ENCODE results near the gene SUFU. TPM values are rescaled to one million over a fixed set of nuclear protein-coding genes. Genes with fewer than 3 reads are reported as not detected.

Gene SUFU
- total and polyA plus RNA-seq, 2 of the 13 experiments (the other 11 are each of a cell fraction or from before 2014, with no cell fraction given): 2.9 to 5.5 TPM

DNA sequence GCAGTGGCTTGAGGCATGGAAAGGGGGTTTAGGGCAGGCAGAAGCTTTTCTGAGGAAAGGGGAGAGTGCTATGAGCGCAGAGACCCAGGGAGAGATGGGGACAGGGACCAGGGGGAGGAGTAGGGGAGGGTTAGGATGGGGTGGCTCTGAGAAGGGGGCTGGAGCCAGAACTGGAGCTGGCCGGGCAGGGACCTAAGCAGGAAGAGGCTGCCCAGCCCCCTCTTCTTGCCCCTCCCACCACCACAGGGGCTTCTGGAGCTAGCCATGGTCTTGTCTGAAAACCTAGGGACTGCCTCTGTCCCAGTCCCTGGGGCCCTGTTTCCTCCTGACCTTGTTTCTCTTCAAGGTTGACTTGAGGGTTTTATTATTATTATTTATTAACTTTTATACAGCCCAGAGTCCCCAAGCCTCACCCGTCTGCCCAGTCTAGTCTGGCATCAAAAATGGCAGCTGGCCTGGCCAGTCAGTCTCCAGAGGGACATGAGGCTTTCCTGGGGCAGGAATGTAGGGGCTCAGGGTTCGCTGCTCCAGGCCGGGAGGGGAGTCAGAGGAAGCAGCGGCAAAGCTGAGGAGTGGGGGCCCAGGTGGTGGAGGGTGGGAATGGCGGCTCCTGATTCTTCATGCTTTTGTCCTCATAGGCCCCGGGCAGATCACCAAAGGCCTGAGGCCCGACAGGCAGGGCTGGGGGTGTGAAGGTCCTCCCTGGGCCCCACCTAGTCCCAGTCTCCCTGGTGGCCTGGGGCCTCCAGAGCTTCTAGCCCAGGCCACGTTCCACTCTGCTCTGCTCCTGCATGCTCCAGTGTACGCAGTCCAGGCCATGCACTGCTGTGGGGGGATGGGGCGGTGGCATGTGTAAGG, 146.3 kb downstream of the SUFU start (continued):
- no peak for TF ChIP-seq ZNF839 (CRISPR knock-in tag; IDR thresholded peaks at IDR 0.05; ENCODE audit: borderline replicate concordance)
- peak; percentile 48; the same call in 1 of the 2 replicates for TF ChIP-seq RBFOX2 (IDR thresholded peaks at IDR 0.05; ENCODE audit: low read depth, low read length)
- TF ChIP-seq DR1 (CRISPR knock-in tag; IDR thresholded peaks at IDR 0.05): no peak
- TF ChIP-seq EED (CRISPR knock-in tag; IDR thresholded peaks at IDR 0.05): no peak
- TF ChIP-seq, protein P1, sequence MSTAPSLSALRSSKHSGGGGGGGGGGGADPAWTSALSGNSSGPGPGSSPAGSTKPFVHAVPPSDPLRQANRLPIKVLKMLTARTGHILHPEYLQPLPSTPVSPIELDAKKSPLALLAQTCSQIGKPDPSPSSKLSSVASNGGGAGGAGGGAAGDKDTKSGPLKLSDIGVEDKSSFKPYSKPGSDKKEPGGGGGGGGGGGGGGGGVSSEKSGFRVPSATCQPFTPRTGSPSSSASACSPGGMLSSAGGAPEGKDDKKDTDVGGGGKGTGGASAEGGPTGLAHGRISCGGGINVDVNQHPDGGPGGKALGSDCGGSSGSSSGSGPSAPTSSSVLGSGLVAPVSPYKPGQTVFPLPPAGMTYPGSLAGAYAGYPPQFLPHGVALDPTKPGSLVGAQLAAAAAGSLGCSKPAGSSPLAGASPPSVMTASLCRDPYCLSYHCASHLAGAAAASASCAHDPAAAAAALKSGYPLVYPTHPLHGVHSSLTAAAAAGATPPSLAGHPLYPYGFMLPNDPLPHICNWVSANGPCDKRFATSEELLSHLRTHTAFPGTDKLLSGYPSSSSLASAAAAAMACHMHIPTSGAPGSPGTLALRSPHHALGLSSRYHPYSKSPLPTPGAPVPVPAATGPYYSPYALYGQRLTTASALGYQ (CRISPR knock-in tag; IDR thresholded peaks at IDR 0.05): no peak

DNA sequence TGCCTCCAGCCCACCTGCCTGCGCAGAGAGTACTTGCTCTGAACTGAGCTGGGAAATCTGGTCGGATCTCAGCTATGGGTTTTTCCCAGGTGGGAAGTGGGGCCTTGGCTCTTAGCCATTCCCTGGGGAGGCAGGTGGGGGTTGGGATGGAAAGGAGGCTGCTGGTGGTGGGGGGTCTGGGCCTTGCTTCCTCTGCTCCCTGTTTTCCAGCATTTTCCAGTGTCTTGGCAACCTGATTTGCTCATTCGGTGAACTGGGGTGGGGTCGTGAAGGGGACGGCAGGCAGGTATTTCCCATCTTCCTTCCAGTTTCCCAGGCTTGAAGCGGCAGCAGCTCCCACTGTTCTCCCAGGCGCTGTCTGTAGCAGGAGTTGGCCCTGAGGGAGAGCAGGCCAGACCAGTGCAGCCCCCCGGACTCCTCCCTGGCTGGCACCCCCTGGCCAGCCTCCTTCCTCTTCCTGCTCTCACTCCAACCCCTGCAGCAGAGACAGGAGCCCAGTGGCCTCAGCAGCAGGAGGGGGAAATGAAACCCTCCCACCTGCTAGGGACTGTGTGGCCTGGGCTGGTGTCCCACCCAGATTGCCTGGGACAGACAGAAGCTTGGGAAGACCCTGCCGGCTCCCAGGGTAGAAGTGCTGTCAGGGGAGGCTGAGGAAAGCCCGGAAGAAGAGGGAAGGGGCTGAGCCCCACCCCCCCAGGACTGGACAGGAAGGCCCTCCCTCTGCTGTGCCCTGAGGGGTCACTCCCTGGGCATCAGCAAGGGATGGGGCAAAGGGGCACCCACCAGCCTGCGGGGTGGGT, 147.1 kb downstream of the SUFU start:
- H3K27me3 ChIP-seq (ENCODE audit: control insufficient read depth in 1 of 2, insufficient read depth in 2 of 2, low read length in 2 of 2): no peaks in the 10 kb centered on the region
- H2AFZ ChIP-seq (ENCODE audit: low read length): no peak overlapping the region
- in situ Hi-C loops (cut with HindIII; ENCODE audit: extremely low pct_ligation_motif_present, low pct_unique_long_range_greater_than_20kb): no loop called here
- ChIA-PET POLR2A (interaction anchor here (0.6 to 1.5 kb wide), 6 partner anchors 9 to 19 kb away, joined by 3 to 8 read pairs (median 3); no protein-coding TSS in a partner anchor), CTCF (ENCODE audit: low intra/inter-chr PET ratio, low total read pairs) (no interaction called here)
- peaks cover 44% of the 10 kb centered on the region for H3K4me1 ChIP-seq (ENCODE audit: insufficient read depth, low read length)
- H4K20me1 ChIP-seq (ENCODE audit: insufficient read depth, low read length): peaks cover 90% of the 10 kb centered on the region
- no peak for ATAC-seq
- H3K79me2 ChIP-seq (ENCODE audit: insufficient read depth, low read length): peaks cover 72% of the 10 kb centered on the region
- H3K36me3 ChIP-seq (replicated peaks in 1 of 2; ENCODE audit: control insufficient read depth in 1 of 2, insufficient read depth in 2 of 2, low read length in 2 of 2): peaks cover 47 to 72% of the 10 kb centered on the region in 2 experiments
- no peak overlapping the region for H3K4me2 ChIP-seq (ENCODE audit: low read depth, low read length)
- no TSS peak for BruUV-seq (replicated peaks)
- DNase-seq (ENCODE audit: low spot score): no peak
- no peak for FAIRE-seq
- intact Hi-C loops (cut with micrococcal nuclease; ENCODE audit: unreplicated experiment): no loop called here
- H3K9me3 ChIP-seq (ENCODE audit: low read length): no peaks in the 10 kb centered on the region
- H3K4me3 ChIP-seq (replicated peaks in 1 of 3; ENCODE audit: insufficient read depth in 1 of 3, low read depth in 2 of 3, low read length in 3 of 3): no peak overlapping the region
- WGBS (ENCODE audit: low lambda C conversion rate): 97% methylated on average over 8 of the region's 11 CpGs
- H3K27ac ChIP-seq (ENCODE audit: extremely low read length, insufficient read depth, low read length): no peak overlapping the region
- no peak overlapping the region for H3K9ac ChIP-seq (ENCODE audit: insufficient read depth, low read depth, low read length)
- TF ChIP-seq DPF2 (CRISPR knock-in tag; IDR thresholded peaks at IDR 0.05; ENCODE audit: borderline replicate concordance, low read depth) (no peak), AGO2 (optimal IDR thresholded peaks at IDR 0.05; ENCODE audit: low read depth, low read length) (peak; percentile 3), MBD4 (IDR thresholded peaks at IDR 0.05; ENCODE audit: borderline replicate concordance, low read length) (no peak), PAF1 (CRISPR knock-in tag; IDR thresholded peaks at IDR 0.05) (no peak), ZNF782 (CRISPR knock-in tag; IDR thresholded peaks at IDR 0.05; ENCODE audit: borderline replicate concordance) (no peak), ZNF383 (CRISPR knock-in tag; IDR thresholded peaks at IDR 0.05; ENCODE audit: borderline replicate concordance) (no peak)
- TF ChIP-seq, protein P2, sequence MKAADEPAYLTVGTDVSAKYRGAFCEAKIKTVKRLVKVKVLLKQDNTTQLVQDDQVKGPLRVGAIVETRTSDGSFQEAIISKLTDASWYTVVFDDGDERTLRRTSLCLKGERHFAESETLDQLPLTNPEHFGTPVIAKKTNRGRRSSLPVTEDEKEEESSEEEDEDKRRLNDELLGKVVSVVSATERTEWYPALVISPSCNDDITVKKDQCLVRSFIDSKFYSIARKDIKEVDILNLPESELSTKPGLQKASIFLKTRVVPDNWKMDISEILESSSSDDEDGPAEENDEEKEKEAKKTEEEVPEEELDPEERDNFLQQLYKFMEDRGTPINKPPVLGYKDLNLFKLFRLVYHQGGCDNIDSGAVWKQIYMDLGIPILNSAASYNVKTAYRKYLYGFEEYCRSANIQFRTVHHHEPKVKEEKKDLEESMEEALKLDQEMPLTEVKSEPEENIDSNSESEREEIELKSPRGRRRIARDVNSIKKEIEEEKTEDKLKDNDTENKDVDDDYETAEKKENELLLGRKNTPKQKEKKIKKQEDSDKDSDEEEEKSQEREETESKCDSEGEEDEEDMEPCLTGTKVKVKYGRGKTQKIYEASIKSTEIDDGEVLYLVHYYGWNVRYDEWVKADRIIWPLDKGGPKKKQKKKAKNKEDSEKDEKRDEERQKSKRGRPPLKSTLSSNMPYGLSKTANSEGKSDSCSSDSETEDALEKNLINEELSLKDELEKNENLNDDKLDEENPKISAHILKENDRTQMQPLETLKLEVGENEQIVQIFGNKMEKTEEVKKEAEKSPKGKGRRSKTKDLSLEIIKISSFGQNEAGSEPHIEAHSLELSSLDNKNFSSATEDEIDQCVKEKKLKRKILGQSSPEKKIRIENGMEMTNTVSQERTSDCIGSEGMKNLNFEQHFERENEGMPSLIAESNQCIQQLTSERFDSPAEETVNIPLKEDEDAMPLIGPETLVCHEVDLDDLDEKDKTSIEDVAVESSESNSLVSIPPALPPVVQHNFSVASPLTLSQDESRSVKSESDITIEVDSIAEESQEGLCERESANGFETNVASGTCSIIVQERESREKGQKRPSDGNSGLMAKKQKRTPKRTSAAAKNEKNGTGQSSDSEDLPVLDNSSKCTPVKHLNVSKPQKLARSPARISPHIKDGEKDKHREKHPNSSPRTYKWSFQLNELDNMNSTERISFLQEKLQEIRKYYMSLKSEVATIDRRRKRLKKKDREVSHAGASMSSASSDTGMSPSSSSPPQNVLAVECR (CRISPR knock-in tag; IDR thresholded peaks at IDR 0.05; ENCODE audit: borderline replicate concordance): 0 out of 2 replicates have a peak, but pooled peaks have one; percentile 5
- TF ChIP-seq, protein P3, sequence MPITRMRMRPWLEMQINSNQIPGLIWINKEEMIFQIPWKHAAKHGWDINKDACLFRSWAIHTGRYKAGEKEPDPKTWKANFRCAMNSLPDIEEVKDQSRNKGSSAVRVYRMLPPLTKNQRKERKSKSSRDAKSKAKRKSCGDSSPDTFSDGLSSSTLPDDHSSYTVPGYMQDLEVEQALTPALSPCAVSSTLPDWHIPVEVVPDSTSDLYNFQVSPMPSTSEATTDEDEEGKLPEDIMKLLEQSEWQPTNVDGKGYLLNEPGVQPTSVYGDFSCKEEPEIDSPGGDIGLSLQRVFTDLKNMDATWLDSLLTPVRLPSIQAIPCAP (CRISPR knock-in tag; IDR thresholded peaks at IDR 0.05; ENCODE audit: low read depth): no peak

Measured in HepG2 (cell line).